Transverse colon (tissue), 4 donors: ENCODE results near the gene HMCN2. TPM values are rescaled to one million over a fixed set of nuclear protein-coding genes. Genes with fewer than 3 reads are reported as not detected.

ENCODE experiments used
- DNase-seq: peaks from one replicate; pipeline ENCODE4 v3.0.0-alpha.2; 2019
- H3K27ac ChIP-seq, 4 donors: fragments of 200-600 bp; sonication (generic); 2 replicates each; pipeline ENCODE4 v1.5.1; 2016 to 2018; ENCODE audit warnings: inconsistent platforms in 4 of 4
- H3K27me3 ChIP-seq: fragments of 200-600 bp; sonication (generic); 2 replicates; pipeline ENCODE4 v1.5.1; 2017; ENCODE audit warnings: inconsistent platforms
- H3K36me3 ChIP-seq, 4 donors: fragments of 200-600 bp; sonication (generic); 2 replicates each; pipeline ENCODE4 v1.5.1; 2017 to 2019; ENCODE audit warnings: inconsistent platforms in 4 of 4
- H3K4me1 ChIP-seq, 4 donors: fragments of 200-600 bp; sonication (generic); 2 replicates each; pipeline ENCODE4 v1.5.1; 2017 to 2020; ENCODE audit warnings: inconsistent platforms in 4 of 4
- H3K4me3 ChIP-seq, 4 donors: fragments of 200-600 bp; sonication (generic); 1 replicate in 1 of 4; 2 replicates in 3 of 4; pipeline versions ENCODE4 v1.5.1 to v1.6.1; 2017 to 2019; ENCODE audit warnings: inconsistent platforms in 4 of 4
- H3K9me3 ChIP-seq, 2 donors: fragments of 200-600 bp; sonication (generic); 2 replicates each; pipeline ENCODE4 v1.5.1; 2017 to 2019; ENCODE audit warnings: inconsistent platforms in 2 of 2
- CTCF ChIP-seq, 5 experiments: fragments of 200-600 bp in 3 of 5; fragments of 450-650 bp in 2 of 5; sonication (generic) in 3 of 5; IDR thresholded peaks; 1 replicate in 2 of 5; 2 replicates in 3 of 5; pipeline ENCODE4 v1.5.1; 2016 to 2017; ENCODE audit warnings: antibody characterized with exemption in 5 of 5, inconsistent platforms in 3 of 5, mild to moderate bottlenecking in 2 of 5, moderate library complexity in 1 of 5
- EP300 ChIP-seq: sonication (generic); formaldehyde crosslinking; IDR thresholded peaks from one replicate; pipeline ENCODE4 v1.6.1; 2017; ENCODE audit warnings: antibody characterized with exemption, low read depth
- POLR2A ChIP-seq: fragments of 450-650 bp; IDR thresholded peaks from one replicate; pipeline ENCODE4 v1.6.1; 2016; ENCODE audit warnings: antibody characterized with exemption, mild to moderate bottlenecking, moderate library complexity
- POLR2AphosphoS5 ChIP-seq, 3 donors: sonication (generic); formaldehyde crosslinking; IDR thresholded peaks; one replicate each; pipeline ENCODE4 v1.6.1; 2016; ENCODE audit warnings: antibody characterized with exemption in 3 of 3
- WGBS, 2 donors: methylation state at CpG; one replicate each; pipeline ENCODE4 v1.1.5; 2018; ENCODE audit warnings: low coverage in 1 of 2; 5-methylcytosine and 5-hydroxymethylcytosine counted together
- in situ Hi-C, 4 donors: fragments of 200-750 bp; cut with MboI; loops; one replicate each; pipeline versions ENCODE4 v1.15.0 to v1.15.1; 2017; ENCODE audit warnings: low sequenced_read_pairs in 3 of 4, low pct_ligation_motif_present in 1 of 4, low pct_unique_long_range_greater_than_20kb in 1 of 4
- intact Hi-C: fragments of 100-400 bp; cut with DNase I; formaldehyde crosslinking; loops from one replicate; pipeline ENCODE4 v1.15.1; 2023; ENCODE audit warnings: low total_unique reads
- total RNA-seq, 4 donors: library from RNA; depleted of rRNA; stranded (reverse); fragments of >200 nt; gene quantifications; one replicate each; pipeline ENCODE4 v1.1.0, GENCODE V29; 2016

Gene HMCN2
- total RNA-seq, 4 donors from 2014 or later = 7.8 to 40.0 (median 15.2) TPM

- 62% methylated on average over 12 of the region's 14 CpGs; no CpG with 5 or more reads in 1 of the 2 donors for WGBS, 2 donors
- Histone ChIP-seq H3K9me3 (no peaks in the 10 kb centered on the region), H3K4me1 (peaks cover 0 to 27% (median 19%) of the 10 kb centered on the region in 4 donors), H3K36me3 (no peaks in the 10 kb centered on the region), H3K27ac (no peak overlapping the region), H3K4me3 (no peak overlapping the region), H3K27me3 (no peaks in the 10 kb centered on the region)
- in situ Hi-C loops (no loop called here), intact Hi-C loops (no loop called here)
- DNase-seq = no peak
- TF ChIP-seq EP300 (no peak), POLR2AphosphoS5 (IDR thresholded peaks at IDR 0.05) (no peak), POLR2A (no peak), CTCF (IDR thresholded peaks at IDR 0.05) (no peak)
These were observed 42.6 kb downstream of the HMCN2 start for GRCh38 chr9:130308081-130308571.

- no peaks in the 10 kb centered on the region for H3K9me3 ChIP-seq
- DNase-seq = no peak
- no peak for TF ChIP-seq CTCF (IDR thresholded peaks at IDR 0.05)
- TF ChIP-seq POLR2AphosphoS5 (IDR thresholded peaks at IDR 0.05) = no peak
- TF ChIP-seq EP300 = no peak
- TF ChIP-seq POLR2A = no peak
- intact Hi-C loops (no loop called here), in situ Hi-C loops (no loop called here)
- no peak overlapping the region for H3K4me3 ChIP-seq
- 91% methylated on average over 11 of the region's 13 CpGs; no CpG with 5 or more reads in 1 of the 2 donors for WGBS, 2 donors
- no peaks in the 10 kb centered on the region for H3K27me3 ChIP-seq
- H3K27ac ChIP-seq = no peak overlapping the region
- no peaks in the 10 kb centered on the region for H3K36me3 ChIP-seq
- peaks cover 0 to 16% (median 8%) of the 10 kb centered on the region in 4 donors for H3K4me1 ChIP-seq
These were observed 44.3 kb downstream of the HMCN2 start for GRCh38 chr9:130309689-130310455.

GRCh38 chr9:130310456-130310855 lies 44.9 kb downstream of the HMCN2 start:
- in situ Hi-C loops (no loop called here), intact Hi-C loops (no loop called here)
- Histone ChIP-seq H3K4me1 (peaks cover 0 to 11% (median 5%) of the 10 kb centered on the region in 4 donors), H3K4me3 (no peak overlapping the region), H3K36me3 (no peaks in the 10 kb centered on the region), H3K9me3 (no peaks in the 10 kb centered on the region), H3K27me3 (no peaks in the 10 kb centered on the region), H3K27ac (no peak overlapping the region)
- WGBS, 2 donors = 84% methylated on average over 9 of the region's 9 CpGs; no CpG with 5 or more reads in 1 of the 2 donors
- TF ChIP-seq POLR2AphosphoS5 (IDR thresholded peaks at IDR 0.05) (no peak), POLR2A (no peak), EP300 (no peak), CTCF (IDR thresholded peaks at IDR 0.05) (no peak)
- no peak for DNase-seq

GRCh38 chr9:130311003-130311402 lies 45.4 kb downstream of the HMCN2 start:
- H3K27me3 ChIP-seq = no peaks in the 10 kb centered on the region
- no peak overlapping the region for H3K27ac ChIP-seq
- H3K4me3 ChIP-seq = no peak overlapping the region
- WGBS, 2 donors = 85% methylated on average over 10 of the region's 10 CpGs; no CpG with 5 or more reads in 1 of the 2 donors
- intact Hi-C loops (no loop called here), in situ Hi-C loops (no loop called here)
- peaks cover 0 to 7% (median 3%) of the 10 kb centered on the region in 4 donors for H3K4me1 ChIP-seq
- H3K9me3 ChIP-seq = no peaks in the 10 kb centered on the region
- TF ChIP-seq EP300 (no peak), POLR2A (no peak), CTCF (IDR thresholded peaks at IDR 0.05) (no peak), POLR2AphosphoS5 (IDR thresholded peaks at IDR 0.05) (no peak)
- DNase-seq = no peak
- H3K36me3 ChIP-seq = no peaks in the 10 kb centered on the region
